Right lobe of liver (tissue), 6 donors: ENCODE results near the gene PINK1. TPM values are rescaled to one million over a fixed set of nuclear protein-coding genes. Genes with fewer than 3 reads are reported as not detected.

Experiments used
- ATAC-seq, 4 donors: fragments of 200-7000 bp; cut with Tn5 transposase; one replicate each; pipeline ENCODE4 v1.9.1; 2020; ENCODE audit warnings: mild to moderate bottlenecking in 4 of 4, moderate library complexity in 4 of 4
- DNase-seq, 3 donors: peaks; one replicate each; pipeline ENCODE4 v3.0.0-alpha.2; 2020
- H3K27ac ChIP-seq, 3 donors: fragments of 200-600 bp; one replicate each; pipeline ENCODE4 v1.8.0; 2022
- H3K27me3 ChIP-seq, 2 donors: fragments of 200-600 bp; one replicate each; pipeline ENCODE4 v1.8.0; 2022
- H3K36me3 ChIP-seq, 4 donors: fragments of 200-600 bp; sonication (generic) in 1 of 4; one replicate each; pipeline versions ENCODE4 v1.5.1 to v1.8.0; 2017 to 2022; ENCODE audit warnings: control low read depth in 1 of 4
- H3K4me1 ChIP-seq, 4 donors: fragments of 200-600 bp; sonication (generic) in 1 of 4; one replicate each; pipeline versions ENCODE4 v1.5.1 to v1.8.0; 2017 to 2022; ENCODE audit warnings: control low read depth in 1 of 4
- H3K4me3 ChIP-seq, 3 donors: fragments of 200-600 bp; one replicate each; pipeline ENCODE4 v1.8.0; 2022
- H3K9me3 ChIP-seq, 4 donors: fragments of 200-600 bp; sonication (generic) in 1 of 4; one replicate each; pipeline versions ENCODE4 v1.5.1 to v1.8.0; 2017 to 2022; ENCODE audit warnings: control low read depth in 1 of 4
- POLR2A ChIP-seq: fragments of 450-650 bp; IDR thresholded peaks from one replicate; pipeline ENCODE4 v1.6.1; 2017; ENCODE audit warnings: antibody characterized with exemption, mild to moderate bottlenecking
- WGBS: methylation state at CpG from one replicate; pipeline ENCODE4 v1.1.6; 2018; ENCODE audit warnings: low coverage, low lambda C conversion rate; ENCODE audit not compliant: insufficient coverage; ENCODE audit errors: missing lambda C conversion rate; 5-methylcytosine and 5-hydroxymethylcytosine counted together
- intact Hi-C, 2 donors: fragments of 100-400 bp; cut with DNase I; formaldehyde crosslinking; loops; one replicate each; pipeline versions ENCODE4 v1.11.2 to v1.14.1; 2022
- total RNA-seq, 6 experiments: library from RNA; depleted of rRNA in 2 of 6; stranded (reverse); fragments of >200 nt in 2 of 6; fragmentation: NEBNext Ultra II Directional in 3 of 6; extraction: Animal tissue kit (Norgen Biotek cat#: 25700) in 3 of 6; gene quantifications; one replicate each; pipeline versions ENCODE4 v1.1.0 to v1.2.4, GENCODE V29; 2016 to 2023
- TF ChIP-seq, protein P1 (sequence below), 4 donors: fragments of 200-600 bp in 3 of 4; fragments of 450-650 bp in 1 of 4; IDR thresholded peaks; one replicate each; pipeline versions ENCODE4 v1.5.1 to v1.8.0; 2016 to 2022; ENCODE audit warnings: antibody characterized with exemption in 4 of 4, mild to moderate bottlenecking in 2 of 4
- donor health status: DM: no; HTN: yes; CAD: no.
- donor health status: DM: no; HTN: no; CAD: no.
- donor health status: DM: no; HTN: no; CAD: no.
- donor health status: DM: no; HTN: yes; CAD: no.
- donor health status: DM: no; HTN: yes; CAD: no.

Gene PINK1
- total RNA-seq, 6 experiments from 2014 or later: 67.3 to 94.1 (median 83.0) TPM

- intact Hi-C loops: no loop called here
- ATAC-seq: no peak
- no peak for TF ChIP-seq POLR2A
- TF ChIP-seq, protein P1, sequence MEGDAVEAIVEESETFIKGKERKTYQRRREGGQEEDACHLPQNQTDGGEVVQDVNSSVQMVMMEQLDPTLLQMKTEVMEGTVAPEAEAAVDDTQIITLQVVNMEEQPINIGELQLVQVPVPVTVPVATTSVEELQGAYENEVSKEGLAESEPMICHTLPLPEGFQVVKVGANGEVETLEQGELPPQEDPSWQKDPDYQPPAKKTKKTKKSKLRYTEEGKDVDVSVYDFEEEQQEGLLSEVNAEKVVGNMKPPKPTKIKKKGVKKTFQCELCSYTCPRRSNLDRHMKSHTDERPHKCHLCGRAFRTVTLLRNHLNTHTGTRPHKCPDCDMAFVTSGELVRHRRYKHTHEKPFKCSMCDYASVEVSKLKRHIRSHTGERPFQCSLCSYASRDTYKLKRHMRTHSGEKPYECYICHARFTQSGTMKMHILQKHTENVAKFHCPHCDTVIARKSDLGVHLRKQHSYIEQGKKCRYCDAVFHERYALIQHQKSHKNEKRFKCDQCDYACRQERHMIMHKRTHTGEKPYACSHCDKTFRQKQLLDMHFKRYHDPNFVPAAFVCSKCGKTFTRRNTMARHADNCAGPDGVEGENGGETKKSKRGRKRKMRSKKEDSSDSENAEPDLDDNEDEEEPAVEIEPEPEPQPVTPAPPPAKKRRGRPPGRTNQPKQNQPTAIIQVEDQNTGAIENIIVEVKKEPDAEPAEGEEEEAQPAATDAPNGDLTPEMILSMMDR (IDR thresholded peaks at IDR 0.05): no peak
Observed at GRCh38 chr1:20657024-20657423, 23.8 kb downstream of the PINK1 start.

DNA sequence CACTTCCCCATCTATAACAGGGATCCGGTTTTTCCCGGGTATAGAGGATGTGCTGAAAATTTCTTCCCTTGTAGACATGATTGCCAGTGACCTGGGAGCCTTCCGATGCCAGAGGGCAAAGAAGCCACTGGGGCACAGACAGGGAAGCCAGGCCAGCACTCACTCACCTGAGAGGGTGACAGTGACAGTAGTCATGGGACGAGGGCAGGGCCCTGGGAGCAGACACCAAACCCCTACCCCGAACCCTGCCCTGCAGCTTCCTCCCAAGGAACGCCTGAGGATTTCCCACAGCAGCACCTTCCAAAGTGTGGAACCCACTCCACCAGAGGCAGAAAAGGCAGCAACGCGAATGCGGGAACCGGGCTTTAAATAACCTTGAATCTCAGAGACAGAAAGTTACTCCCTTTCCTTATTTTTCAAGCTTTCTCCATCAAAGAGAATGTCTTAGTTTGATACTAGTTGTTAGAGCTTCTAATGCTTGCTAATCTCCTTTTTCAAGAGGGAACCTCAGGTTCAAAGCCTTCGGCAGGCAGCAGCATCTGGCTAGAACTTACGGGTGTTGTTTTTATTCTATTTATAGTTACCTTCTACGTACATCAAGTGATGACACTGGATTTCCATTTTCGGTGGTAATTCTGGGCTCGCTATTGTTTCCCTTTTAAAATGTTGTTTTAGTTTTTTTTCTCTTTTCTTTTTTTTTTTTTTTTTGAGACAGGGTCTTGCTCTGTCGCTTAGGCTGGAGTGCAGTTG is 25.1 kb downstream of the PINK1 start:
- Histone ChIP-seq H3K4me3 (no peak overlapping the region), H3K4me1 (peaks cover 0 to 20% (median 9%) of the 10 kb centered on the region in 4 donors), H3K27ac (no peak overlapping the region), H3K9me3 (no peaks in the 10 kb centered on the region), H3K27me3 (no peaks in the 10 kb centered on the region), H3K36me3 (peaks cover 0 to 42% (median 22%) of the 10 kb centered on the region in 4 donors)
- ATAC-seq (no peak), DNase-seq (no peak)
- 66% methylated on average over 7 of the region's 16 CpGs for WGBS
- TF ChIP-seq POLR2A: no peak
- TF ChIP-seq, protein P1 (IDR thresholded peaks at IDR 0.05): no peak
- intact Hi-C loops: no loop called here

More at GRCh38 chr1:20657024-20657423, 23.8 kb downstream of the PINK1 start:
- DNase-seq: no peak
- Histone ChIP-seq H3K27me3 (no peaks in the 10 kb centered on the region), H3K36me3 (peaks cover 0 to 55% (median 31%) of the 10 kb centered on the region in 4 donors), H3K9me3 (no peaks in the 10 kb centered on the region), H3K27ac (no peak overlapping the region), H3K4me1 (peaks cover 0 to 18% (median 9%) of the 10 kb centered on the region in 4 donors), H3K4me3 (no peak overlapping the region)
- WGBS: 30% methylated on average over 2 of the region's 12 CpGs

- peak overlapping the region; percentile 80 to 99 (median 97) for H3K4me3 ChIP-seq
- peak overlapping the region in 1 of 3 donors; percentile 30 for H3K27ac ChIP-seq
- no peak for ATAC-seq
- H3K9me3 ChIP-seq: no peaks in the 10 kb centered on the region
- WGBS: 8% methylated on average over 3 of the region's 3 CpGs
- H3K36me3 ChIP-seq: peaks cover 0 to 23% (median 14%) of the 10 kb centered on the region in 4 donors
- H3K4me1 ChIP-seq: peaks cover 0 to 20% (median 9%) of the 10 kb centered on the region in 4 donors
- no peak for DNase-seq
- intact Hi-C loops: no loop called here
- TF ChIP-seq POLR2A: no peak
- TF ChIP-seq, protein P1 (IDR thresholded peaks at IDR 0.05): no peak
- H3K27me3 ChIP-seq: no peaks in the 10 kb centered on the region
Observed at GRCh38 chr1:20660363-20660762, 27.1 kb downstream of the PINK1 start.

GRCh38 chr1:20660847-20661206 is 27.6 kb downstream of the PINK1 start:
- H3K4me3 ChIP-seq: peak overlapping the region; percentile 80 to 99 (median 97)
- ATAC-seq (peak in 1 of 4 donors; percentile 1), DNase-seq (no peak)
- H3K27ac ChIP-seq: peak overlapping the region in 2 of 3 donors; percentile 30 to 51
- H3K36me3 ChIP-seq: peaks cover 0 to 18% (median 10%) of the 10 kb centered on the region in 4 donors
- WGBS: 0% methylated on average over 9 of the region's 20 CpGs
- H3K4me1 ChIP-seq: peaks cover 0 to 20% (median 9%) of the 10 kb centered on the region in 4 donors
- intact Hi-C loops: no loop called here
- TF ChIP-seq, protein P1 (IDR thresholded peaks at IDR 0.05): no peak
- TF ChIP-seq POLR2A: no peak
- no peaks in the 10 kb centered on the region for H3K27me3 ChIP-seq
- no peaks in the 10 kb centered on the region for H3K9me3 ChIP-seq
